Sciatic nerve (tissue), 1 donor: ENCODE data around the gene NFXL1. TPM values are rescaled to one million over a fixed set of nuclear protein-coding genes. Genes with fewer than 3 reads are reported as not detected.

Experiments used
- total RNA-seq: library from RNA; stranded (reverse); fragmentation: NEBNext Ultra II Directional; extraction: Animal tissue kit (Norgen Biotek cat#: 25700); gene quantifications from one replicate; pipeline ENCODE4 v1.2.1, GENCODE V29; 2021
- donor health status: DM: no; HTN: no; CAD: no.

The NFXL1 gene
- total RNA-seq, 1 donor from 2014 or later, result 19.3 TPM

Other genes starting within 250 kb of the NFXL1 start
- 0.36 TPM for gene CORIN, start 76.5 kb downstream of the NFXL1 start, total RNA-seq
- 11.9 TPM for gene CNGA1, start 102.1 kb upstream of the NFXL1 start, total RNA-seq
- gene NIPAL1, start 102.2 kb upstream of the NFXL1 start, total RNA-seq, result 6.3 TPM
- gene TXK, start 219.7 kb upstream of the NFXL1 start, total RNA-seq, result 3.9 TPM